Suppressor macrophage treated with lipopolysaccharide for 4 hours (primary cell): Measurements from ENCODE around the gene TOM1.

Source experiments
- DNase-seq: peaks from one replicate; pipeline ENCODE4 v3.0.0-alpha.2; 2020

The TOM1 gene

GRCh38 chr22:35348026-35348590 lies 48.4 kb downstream of the TOM1 start:
- DNase-seq = no peak

- no peak for DNase-seq
Measured at GRCh38 chr22:35348703-35349102, 49.0 kb downstream of the TOM1 start.

- no peak for DNase-seq
Measured at GRCh38 chr22:35349368-35349703, 49.6 kb downstream of the TOM1 start.

- no peak for DNase-seq
Measured at GRCh38 chr22:35349704-35350538, 50.2 kb downstream of the TOM1 start.

GRCh38 chr22:35350539-35351503 lies 51.1 kb downstream of the TOM1 start:
- peak; percentile 91 for DNase-seq

DNA sequence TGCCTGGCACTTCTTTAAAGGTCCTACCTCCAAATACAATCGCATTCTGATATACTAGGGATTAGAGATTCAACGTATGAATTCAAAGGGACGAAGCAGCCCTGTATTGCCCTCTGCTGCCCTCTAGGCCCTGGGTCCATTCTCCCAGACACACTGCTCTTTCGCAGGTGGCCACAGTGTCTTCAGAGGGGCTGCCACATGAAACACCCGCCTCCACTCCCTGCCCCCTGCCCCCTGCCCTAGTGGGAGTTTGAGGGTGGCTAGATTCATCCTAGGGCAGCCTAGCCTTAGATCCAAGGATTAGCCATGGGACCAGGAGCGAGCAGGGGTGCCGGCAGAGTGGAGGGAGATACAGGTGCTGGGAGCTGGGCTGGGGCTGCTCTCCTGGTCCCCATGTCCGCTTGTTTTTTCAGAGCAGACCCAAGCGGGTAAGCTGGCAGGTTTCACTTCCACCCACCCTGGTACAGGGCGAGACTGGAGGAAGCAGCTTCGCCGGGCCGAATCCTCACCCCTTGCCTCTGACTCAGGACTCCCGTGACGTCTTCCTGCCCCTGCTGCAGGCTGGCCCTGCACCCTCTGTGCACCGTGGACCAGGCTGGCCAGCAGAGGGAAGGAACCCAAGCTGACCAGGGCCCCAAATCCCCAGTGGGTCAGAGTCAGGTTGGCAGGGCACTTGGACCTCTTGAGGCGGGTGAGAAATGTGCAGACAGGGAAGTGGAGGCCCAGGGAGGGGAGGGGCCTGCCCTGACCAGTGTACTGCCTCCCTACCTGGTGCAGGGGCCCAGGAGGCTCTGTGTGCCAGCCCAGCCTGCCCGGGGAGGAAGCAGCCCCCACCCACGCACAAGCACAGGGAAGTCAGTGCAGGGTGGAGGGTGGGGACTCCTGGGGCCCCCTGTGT lies 52.8 kb downstream of the TOM1 start:
- DNase-seq = peak; percentile 97

DNA sequence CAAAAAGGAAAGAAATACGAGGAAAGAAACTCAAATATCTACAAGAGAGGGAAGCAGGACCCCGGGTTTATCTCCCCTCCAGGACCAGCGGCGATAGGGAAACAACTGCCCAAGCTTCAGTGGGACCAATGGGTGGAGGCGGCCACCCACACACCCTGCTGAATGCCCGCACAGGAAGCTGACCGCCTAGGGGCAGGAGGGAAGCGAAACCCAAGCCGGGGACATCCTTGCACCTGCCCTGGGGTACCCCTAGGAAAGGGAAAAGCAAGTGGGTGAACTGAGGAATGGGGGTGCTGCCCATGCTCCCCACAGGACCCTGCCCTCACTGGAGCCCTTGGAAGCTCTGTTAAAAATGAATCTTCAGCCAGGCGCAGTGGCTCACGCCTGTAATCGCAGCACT lies 53.6 kb downstream of the TOM1 start:
- DNase-seq = peak; percentile 71

DNA sequence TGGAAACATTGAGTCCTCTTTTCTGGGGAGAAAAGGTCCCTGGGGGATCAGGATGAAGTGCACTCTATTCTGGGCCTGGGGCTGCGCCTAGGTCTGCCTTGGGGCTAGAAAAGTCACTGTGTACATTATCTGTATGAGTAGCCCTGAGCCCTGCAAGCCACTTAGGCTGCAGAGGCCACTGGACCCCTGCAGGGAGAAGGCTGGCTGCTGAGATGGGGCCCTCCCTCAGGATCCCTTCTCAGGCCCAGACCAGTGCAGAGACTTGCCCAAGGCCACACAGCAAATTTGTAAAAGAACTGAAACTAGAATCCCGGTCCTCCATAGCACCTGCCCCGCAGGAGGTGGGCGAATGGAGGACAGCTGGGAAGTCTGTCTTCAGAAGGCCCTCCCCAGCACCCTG lies 54.4 kb downstream of the TOM1 start:
- DNase-seq = no peak

- no peak for DNase-seq
Measured at GRCh38 chr22:35357883-35358621, 58.4 kb downstream of the TOM1 start.

GRCh38 chr22:35359380-35360065 lies 59.8 kb downstream of the TOM1 start:
- no peak for DNase-seq

DNA sequence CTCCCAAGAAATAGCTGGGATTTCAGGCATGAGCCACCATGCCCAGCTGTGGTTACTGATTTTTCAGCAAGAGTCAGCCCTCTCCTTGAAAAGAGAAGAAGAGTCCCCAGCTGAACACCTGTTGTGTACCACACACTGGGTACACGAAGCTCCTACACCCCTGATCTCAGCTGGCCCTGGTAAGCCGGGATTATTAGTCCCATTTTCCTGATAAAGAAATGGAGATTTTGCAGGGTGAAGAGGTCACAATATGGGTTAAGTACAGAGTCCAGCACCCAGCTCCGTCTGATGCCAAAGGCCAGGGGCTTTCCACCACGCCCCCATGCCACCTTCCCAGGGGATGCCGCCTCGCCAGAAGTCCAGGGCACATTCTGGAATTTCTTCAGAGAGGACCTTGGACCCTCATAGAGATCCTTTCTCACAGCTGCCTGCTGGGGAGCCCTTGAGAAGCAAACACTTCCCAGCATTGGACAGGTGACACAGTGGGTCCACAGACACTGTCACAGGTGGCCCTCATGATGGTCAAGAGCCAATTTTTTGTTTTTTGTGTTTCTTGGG lies 61.4 kb downstream of the TOM1 start:
- DNase-seq = no peak

GRCh38 chr22:35363566-35364086 lies 63.9 kb downstream of the TOM1 start:
- no peak for DNase-seq

DNA sequence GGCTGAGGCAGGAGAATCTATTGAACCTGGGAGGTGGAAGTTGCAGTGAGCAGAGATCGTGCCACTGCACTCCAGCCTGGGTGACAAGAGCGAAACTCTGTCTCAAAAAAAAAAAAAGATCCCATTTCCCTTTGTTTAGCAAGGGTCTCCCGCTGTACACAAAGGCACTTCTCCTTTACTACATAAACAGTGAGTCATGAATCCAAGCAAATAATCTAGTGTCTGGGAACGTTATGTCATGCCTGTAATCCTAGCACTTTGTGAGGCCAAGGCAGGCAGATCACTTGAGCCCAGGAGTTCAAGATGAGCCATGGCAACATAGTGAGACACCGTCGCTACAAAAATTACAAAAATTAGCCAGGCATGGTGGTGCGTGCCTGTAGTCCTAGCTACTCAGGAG lies 64.5 kb downstream of the TOM1 start:
- peak; percentile 90 for DNase-seq

DNA sequence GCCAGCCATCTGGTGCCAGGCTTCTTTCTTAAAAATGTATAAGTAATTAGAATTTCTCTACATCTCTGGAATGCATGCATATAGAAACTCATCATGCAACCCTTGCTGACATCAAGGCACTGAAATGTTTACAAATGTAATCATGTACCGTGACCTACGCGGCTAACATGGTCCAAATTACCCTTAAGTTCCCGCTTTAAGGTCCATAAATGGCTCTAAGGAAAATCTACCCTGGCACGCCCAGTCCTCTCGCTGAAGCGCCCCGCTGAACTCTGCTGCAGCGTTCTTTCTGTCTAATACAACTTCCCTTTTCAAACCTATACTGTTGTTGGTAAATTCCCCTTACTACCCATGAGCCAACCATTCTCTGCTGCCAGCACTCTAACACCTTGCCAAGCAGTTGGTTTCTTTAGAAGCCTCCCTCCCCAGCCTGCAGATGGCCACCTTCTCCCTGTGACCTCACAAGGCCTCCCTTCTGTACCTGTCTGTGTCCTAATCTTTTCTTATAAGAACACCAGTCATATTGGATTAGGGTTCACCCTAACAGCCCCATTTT lies 67.7 kb downstream of the TOM1 start:
- peak; percentile 85 for DNase-seq

DNA sequence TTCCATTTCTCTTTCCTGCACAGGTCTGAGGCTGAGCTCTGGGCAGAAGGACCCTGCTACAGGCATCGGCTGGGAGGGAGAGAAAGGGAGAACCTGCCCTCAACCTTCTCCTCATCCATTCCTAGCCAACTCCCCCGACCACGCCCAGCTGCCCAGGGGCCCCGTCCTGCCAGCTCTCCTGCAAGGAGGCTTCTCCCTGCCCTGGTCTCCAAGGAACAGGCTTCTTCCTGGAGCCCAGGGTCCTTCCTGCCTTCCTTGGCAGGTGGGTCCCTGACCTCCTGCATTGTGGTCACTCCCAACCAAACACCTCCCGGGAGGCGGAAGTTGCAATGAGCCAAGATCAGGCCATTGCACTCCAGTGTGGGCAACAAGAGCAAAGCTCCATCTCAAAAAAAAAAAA lies 68.7 kb downstream of the TOM1 start:
- no peak for DNase-seq

DNA sequence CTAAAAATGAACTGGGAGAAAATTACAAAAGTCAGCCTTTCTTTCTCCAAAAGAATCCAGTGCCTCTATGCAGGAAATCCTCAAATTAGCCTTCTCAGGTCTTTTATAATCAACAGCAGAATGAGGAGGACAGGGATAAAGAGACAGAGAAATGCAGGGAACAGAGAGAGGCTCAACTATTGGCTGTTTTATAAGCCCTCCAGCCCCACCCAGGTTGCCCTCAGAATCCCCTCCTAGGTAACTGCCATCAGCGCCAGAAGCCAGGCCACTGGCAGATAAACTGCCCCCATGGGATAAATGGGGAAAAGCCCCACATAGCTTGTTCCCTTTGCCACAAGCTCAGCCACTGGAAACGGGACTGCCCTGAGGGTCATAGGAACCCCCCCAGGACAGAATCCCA lies 70.3 kb downstream of the TOM1 start:
- DNase-seq = no peak

DNA sequence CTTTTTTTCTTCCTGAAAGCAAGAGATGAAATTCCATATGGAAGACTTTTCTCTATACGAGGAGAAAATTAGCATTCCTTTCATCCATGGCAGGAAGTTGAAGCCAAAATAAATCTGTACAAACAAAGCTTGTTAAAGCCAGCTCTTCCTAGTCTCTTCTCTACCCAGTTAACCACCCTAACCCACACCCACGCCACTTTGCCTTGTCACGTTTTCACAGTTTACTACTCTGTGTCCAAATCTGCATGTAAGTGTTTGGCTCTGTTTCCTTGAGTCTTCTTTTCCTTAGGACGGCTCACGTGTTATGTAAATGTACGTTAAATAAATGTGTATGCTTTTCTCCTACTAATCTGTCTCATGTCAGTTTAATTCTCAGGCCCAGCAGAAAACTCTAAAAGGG lies 74.1 kb downstream of the TOM1 start:
- no peak for DNase-seq

GRCh38 chr22:35375031-35375430 lies 75.3 kb downstream of the TOM1 start:
- DNase-seq = peak; percentile 86

DNA sequence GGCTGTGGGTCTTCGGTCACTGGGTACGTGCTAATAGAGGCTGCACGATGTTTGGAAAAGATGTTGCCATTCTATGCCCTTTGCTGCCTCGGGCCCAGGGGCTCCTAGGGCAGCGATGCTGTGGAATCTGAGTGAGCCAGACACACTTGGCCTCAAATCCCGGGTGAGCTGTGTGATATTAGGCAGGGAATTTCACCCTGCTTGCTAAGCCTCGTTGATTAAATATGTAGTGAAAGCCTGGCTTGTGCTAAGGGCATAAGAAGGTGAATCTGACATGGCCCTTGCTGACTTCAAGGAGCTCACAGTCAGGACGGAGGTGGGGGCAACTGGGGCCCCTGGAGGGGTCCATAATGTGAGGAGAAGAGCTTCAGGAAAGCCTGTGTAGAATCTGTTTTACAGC lies 75.8 kb downstream of the TOM1 start:
- no peak for DNase-seq
